Measurements from ENCODE around the gene NT5C1B.
"Not testable (repeated sequence)": the region's sequence is repeated elsewhere in the genome, so short reads cannot be mapped to it uniquely, and the experiment has no call there.

NT5C1B gene

DNA sequence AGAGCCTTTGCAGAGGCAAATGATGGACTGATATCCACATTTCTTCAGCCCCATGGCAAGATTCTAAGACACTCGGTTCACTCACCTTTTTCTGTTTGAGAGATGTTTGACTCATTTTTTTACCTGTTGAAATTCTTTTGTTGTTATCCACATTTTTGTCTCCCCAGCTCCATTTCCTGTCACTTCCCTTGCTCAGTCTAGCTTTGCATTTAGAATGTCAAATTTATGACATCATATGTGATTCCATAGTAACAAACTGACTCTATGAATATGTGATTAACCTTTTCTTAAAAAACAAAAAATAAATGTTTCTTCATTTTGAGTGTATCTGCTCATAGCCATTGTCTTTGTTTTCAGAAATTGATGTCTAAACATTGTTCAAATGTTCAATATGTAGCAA lies at the start of gene NT5C1B:
Gene NT5C1B (minus strand): TSS at position 216 of the 400 bp plus-strand sequence. CDS start 101 bp downstream, at position 115.
- no peak for DNase-seq

GRCh38 chr2:18637196-18637595 lies 47.8 kb upstream of the NT5C1B start:
- no peak for DNase-seq

DNA sequence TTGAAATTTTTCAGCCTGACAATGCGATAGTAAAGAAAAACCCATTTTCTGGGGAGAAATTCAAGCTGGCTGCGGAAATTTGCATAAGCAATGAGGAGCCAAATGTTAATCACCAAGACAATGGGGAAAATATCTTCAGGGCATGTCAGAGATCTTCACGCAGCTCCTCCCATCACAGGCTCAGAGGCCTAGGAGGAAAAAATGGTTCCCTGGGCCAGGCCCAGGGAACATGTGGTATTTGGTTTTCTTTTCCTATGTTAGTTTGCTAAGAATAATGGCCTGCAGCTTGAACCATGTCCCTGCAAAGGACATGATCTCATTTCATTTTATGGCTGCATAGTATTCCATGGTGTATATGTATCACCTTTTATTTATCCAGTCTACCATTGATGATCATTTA lies 43.3 kb upstream of the NT5C1B start:
- not testable (repeated sequence) for DNase-seq

DNA sequence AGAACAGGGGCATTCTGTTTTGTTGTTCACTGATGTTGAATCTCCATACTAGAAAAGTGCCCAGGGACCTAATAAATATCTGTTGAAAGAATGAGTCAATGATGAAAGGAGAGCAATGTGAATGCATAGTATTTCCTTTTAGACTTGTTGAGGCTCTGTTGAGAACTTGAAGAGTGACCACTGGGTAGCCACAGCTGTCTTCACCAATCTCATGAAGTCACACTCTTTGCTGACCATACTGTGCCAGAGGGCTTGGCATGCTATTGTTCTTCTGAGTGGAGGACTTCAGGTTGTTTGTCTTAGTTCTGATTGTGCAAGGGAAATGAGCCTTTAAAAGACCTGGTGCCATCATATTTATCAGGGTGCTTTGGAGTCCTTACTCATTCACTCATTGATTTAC lies 41.6 kb upstream of the NT5C1B start:
- DNase-seq, result no peak

- DNase-seq, result no peak
Observed at GRCh38 chr2:18630541-18630940, 41.2 kb upstream of the NT5C1B start.

DNA sequence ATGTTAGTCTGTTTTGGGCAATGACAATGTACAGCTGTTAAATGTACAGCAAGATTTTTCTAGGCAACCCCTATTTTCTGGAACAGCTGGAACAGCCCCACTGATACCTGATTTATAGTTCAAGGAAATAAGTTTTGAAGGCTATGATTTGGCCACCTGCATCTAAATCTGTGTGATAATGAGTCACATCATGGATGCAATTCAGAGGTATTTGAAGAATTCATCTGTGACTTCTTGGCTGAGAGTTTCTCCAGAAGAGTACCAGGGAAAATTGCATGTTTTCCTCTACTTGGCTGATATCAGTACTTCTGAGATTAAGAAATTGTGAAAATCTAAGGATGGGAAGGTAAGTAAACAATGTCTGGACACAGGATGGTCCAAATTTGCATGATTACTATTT lies 40.7 kb upstream of the NT5C1B start:
- no peak for DNase-seq

GRCh38 chr2:18626958-18627650 lies 37.7 kb upstream of the NT5C1B start:
- no peak for DNase-seq

DNA sequence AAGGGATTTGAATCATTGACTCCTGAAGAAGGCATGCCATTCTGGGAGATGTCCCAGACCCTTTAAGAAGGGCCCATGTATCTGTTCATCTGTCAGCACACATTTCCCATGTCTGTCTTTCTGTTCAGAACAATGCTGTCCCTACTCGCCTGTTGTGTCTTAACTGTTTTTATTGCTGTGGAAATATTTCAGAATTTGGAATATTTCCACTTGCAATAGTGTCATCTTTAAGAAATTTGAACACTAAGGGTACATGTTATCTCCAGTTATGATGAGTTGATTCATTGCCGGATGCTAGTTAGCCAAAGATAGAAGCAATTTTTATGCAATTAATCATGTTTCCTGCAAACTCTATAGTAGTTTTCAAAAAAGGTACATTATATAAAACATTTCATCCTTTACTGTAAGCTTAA lies 36.9 kb upstream of the NT5C1B start:
- no peak for DNase-seq

DNA sequence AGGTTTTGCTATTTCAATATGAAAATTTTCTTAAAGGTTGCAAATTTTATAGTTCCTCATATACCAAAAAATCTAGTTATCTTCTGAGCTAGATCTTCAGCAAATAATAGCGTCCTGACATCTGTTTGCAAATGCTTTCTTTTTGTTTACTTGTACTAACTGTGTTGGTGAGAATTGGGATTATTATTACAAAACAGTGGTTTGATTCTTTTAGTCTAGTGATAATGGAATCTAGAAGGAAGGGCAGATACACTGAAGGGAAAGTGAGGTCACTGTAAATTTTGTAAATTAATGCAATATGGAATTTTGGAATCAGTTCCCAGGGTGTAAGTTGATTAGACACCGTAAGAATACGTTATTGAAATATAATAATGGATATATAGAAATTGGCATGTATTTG lies 36.2 kb upstream of the NT5C1B start:
- no peak for DNase-seq

DNA sequence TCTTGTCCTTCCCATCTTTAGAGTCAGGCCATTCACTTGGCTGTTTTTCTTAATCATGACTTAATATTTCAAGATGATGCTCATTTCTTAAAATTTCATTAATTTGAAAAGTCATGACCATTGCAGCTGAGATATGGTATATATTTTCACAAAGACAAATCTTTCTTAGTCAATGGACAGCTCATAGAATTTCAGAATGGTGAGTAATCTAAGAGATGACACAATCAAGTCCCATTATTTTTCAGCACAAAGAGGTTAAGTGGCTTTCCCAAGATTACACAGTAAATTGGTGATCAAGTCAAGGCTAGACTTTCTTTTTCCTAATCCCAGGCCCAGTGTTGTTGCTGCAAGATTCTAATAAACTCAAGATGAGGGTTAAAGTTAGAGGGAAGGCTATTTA lies 34.4 kb upstream of the NT5C1B start:
- no peak for DNase-seq

DNA sequence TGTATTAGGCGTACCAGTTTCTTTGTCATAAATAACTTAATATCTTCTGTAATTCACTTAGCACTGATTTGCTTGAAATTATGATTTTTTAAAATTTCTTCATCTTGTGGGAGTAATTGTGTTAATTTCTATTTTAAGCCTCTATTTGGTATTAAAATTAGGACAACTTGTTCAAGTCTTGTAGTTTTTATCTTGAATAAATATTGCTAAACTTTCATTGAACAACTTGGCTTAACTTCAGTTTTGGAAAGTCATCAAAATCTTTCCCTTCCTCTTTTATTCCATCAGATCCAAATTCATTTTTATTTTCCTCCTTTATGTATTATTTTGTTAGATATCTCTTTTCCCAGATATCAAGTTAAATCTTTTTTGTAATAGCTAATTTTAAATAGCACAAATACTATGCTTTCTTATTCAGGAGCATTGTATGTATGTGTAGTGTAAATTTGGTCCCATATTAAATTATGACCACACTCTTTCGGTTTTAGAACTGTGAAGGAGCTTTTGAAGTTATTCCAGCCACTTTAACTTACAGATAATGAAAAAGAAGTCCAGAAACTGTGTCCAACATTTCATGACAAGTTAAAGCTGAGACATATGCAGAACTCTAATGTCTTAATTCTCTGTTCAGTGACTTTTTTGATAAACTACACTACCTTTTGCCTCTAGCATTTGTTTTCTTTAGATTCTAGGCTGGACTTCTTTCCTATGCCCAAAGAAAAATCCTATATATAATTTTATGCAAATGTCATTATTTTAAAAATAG lies 31.7 kb upstream of the NT5C1B start:
- DNase-seq, result no peak

DNA sequence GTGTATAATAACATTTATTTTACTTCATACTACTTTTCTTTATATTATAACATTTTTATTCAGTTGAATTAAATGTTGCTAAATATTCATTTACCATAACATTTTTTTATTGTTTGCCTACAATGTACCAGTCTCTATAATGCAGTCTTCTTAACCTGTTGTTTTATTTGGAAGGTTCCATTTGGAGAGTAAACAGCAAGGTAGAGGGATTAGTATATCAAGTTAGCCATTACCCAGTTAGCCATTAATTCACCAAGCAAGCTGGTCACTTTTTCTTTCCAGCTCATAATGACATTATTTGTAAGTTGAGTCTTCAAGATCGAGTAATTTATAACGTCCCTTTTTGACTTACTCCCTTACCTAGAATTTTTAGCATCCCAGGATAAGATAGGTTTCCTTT lies 29.7 kb upstream of the NT5C1B start:
- DNase-seq, result no peak

DNA sequence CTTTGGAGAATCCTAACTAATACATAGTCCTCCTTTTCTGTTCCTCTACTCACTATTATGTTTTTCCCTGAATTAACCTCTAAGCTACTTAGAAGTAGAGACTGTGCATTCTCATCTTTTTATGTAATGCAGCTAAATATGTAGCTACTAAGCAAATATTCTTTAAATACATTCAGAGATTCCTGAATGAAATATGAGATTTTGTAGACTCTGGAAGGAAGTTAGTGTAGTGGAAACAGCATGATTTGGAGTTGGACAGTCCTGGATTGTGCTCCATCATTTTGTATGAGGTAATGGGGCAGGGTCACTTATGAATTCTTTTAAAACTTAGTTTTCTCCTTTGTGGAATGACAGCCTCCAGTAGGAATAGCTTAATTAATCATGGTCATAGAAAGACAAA lies 24.7 kb upstream of the NT5C1B start:
- no peak for DNase-seq

GRCh38 chr2:18612133-18612532 lies 22.8 kb upstream of the NT5C1B start:
- no peak for DNase-seq

- DNase-seq, result no peak
Observed at GRCh38 chr2:18611604-18612003, 22.2 kb upstream of the NT5C1B start.

DNA sequence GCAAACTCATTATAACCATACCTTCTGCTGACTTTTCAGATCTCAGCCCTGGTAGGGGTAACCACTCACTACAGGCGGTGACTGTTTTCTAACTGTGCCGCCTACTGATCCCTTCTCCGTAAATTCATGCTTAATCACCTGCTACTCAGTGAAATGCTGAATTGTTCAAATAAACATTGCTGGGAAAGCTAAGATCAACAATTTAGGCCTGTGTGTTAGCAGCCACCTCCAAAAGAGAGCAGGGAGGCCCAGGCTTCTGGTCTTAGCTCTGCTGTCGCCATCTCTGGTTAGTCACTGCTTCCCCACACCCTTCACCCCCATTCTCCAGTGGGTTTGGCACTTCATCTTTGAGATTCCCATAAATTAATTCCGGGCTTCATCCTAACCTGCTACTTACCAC lies 21.8 kb upstream of the NT5C1B start:
- DNase-seq, result no peak

GRCh38 chr2:18610651-18611050 lies 21.3 kb upstream of the NT5C1B start:
- no peak for DNase-seq

GRCh38 chr2:18610090-18610489 lies 20.7 kb upstream of the NT5C1B start:
- DNase-seq, result no peak

GRCh38 chr2:18605115-18605514 lies 15.7 kb upstream of the NT5C1B start:
- no peak for DNase-seq

DNA sequence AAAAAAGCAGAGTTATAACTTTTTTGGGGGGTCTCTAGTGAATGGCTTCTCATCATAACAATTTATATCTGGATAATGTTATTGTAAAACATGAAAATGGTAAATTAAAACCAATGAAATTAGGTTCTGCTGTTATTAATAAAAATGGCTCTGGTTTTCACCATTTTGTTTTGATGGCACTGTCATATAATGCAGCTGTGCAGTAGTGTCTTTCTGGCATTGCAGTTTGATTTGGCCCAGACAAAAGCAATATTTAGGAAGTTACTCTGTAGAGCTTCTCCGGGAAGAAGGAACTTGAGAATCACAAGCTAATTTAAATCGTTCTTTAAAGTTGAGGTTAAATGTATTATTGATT lies 15.1 kb upstream of the NT5C1B start:
- DNase-seq, result no peak

- no peak for DNase-seq
Observed at GRCh38 chr2:18603854-18604530, 14.6 kb upstream of the NT5C1B start.

DNA sequence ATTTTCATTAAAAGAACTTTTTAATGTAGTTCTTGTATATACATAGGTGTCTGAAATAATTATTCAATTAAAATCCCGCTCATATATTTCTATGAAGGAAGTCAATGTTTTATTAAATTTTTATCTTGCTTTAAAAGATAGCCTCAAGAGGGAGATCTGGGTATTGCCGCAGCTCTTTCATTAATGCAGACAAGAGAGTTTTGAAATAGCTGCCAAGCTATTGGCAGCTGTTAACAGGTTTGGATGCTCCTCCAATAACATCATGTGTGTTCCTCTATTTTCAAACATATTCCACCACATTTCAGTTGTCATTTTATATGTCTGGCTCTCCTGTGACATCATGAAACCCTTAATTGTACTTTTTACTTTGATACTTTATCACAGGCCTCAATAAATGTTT lies 12.9 kb upstream of the NT5C1B start:
- no peak for DNase-seq

DNA sequence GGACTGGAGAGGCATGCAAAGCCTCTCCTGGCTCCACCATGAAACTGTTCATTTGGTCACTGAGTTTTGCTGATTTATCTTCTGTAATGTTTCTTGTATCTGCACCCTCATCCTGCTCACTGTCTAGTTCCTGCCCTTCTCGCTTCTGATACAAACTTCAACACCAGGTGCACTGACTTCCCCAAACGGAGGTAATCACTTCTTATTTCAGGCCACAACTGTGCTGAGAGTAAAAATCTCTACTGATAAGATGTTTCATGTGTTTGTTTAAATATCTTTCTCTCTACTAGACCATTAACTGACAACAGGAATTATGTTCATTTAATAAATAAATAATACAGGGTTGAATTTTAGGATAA lies 10.9 kb upstream of the NT5C1B start:
- DNase-seq, result no peak

- DNase-seq, result no peak
Observed at GRCh38 chr2:18599509-18600254, 10.3 kb upstream of the NT5C1B start.

Data from NCI-H1417 treated with DMSO at 0.1 percent for 48 hours (cell line).